SJSA1 (cell line): ENCODE results near the gene KRTAP25-1. TPM values are rescaled to one million over a fixed set of nuclear protein-coding genes. Genes with fewer than 3 reads are reported as not detected.

ENCODE experiments used
- DNase-seq, 2 experiments: peaks; one replicate each; pipeline ENCODE4 v3.0.0-alpha.2; 2015 to 2020; ENCODE audit warnings: low spot score in 2 of 2, low read depth in 1 of 2
- H3K27ac ChIP-seq: fragments of 250-450 bp; sonication (Bioruptor Pico); 2 replicates; pipeline ENCODE4 v1.5.1; 2020; ENCODE audit warnings: mild to moderate bottlenecking, moderate library complexity
- H3K27me3 ChIP-seq: fragments of 250-450 bp; sonication (Bioruptor Pico); replicated peaks from 2 replicates; pipeline ENCODE4 v1.5.1; 2020; ENCODE audit warnings: mild to moderate bottlenecking, moderate library complexity
- H3K36me3 ChIP-seq: fragments of 250-450 bp; sonication (Bioruptor Pico); 2 replicates; pipeline ENCODE4 v1.5.1; 2020; ENCODE audit warnings: mild to moderate bottlenecking
- H3K4me1 ChIP-seq: fragments of 250-450 bp; sonication (Bioruptor Pico); replicated peaks from 2 replicates; pipeline ENCODE4 v1.6.1; 2021; ENCODE audit warnings: mild to moderate bottlenecking
- H3K4me3 ChIP-seq: fragments of 250-450 bp; sonication (Bioruptor Pico); 2 replicates; pipeline ENCODE4 v1.5.1; 2020; ENCODE audit warnings: mild to moderate bottlenecking
- H3K9me3 ChIP-seq: fragments of 250-450 bp; sonication (Bioruptor Pico); replicated peaks from 2 replicates; pipeline ENCODE4 v1.5.1; 2020; ENCODE audit warnings: mild to moderate bottlenecking
- total RNA-seq: library from RNA; depleted of rRNA; stranded (reverse); fragments of >200 nt; shearing (Covaris generic); gene quantifications from 2 replicates; pipeline ENCODE4 v1.2.3, GENCODE V29; 2014; rRNA removed

The KRTAP25-1 gene
- not detected in 2 replicates for total RNA-seq

- Histone ChIP-seq H3K27me3 (0 out of 2 replicates have a peak, but pooled peaks cover 3% of the 10 kb centered on the region), H3K36me3 (no peaks in the 10 kb centered on the region), H3K9me3 (no peaks in the 10 kb centered on the region), H3K4me3 (no peak within 1 kb of the TSS), H3K4me1 (no peaks in the 10 kb centered on the region), H3K27ac (no peak within 1 kb of the TSS)
- no peak for DNase-seq
Observed at GRCh38 chr21:30289215-30289614, at the start of gene KRTAP25-1. Gene KRTAP25-1, minus strand, starts transcription at chr21:30289514. Its CDS starts 24 bp downstream, at chr21:30289490.

GRCh38 chr21:30338717-30339116 lies 49.4 kb upstream of the KRTAP25-1 start:
- H3K27me3 ChIP-seq = no peaks in the 10 kb centered on the region
- no peaks in the 10 kb centered on the region for H3K9me3 ChIP-seq
- H3K27ac ChIP-seq = no peak overlapping the region
- no peaks in the 10 kb centered on the region for H3K4me1 ChIP-seq
- no peak overlapping the region for H3K4me3 ChIP-seq
- DNase-seq = no peak
- no peaks in the 10 kb centered on the region for H3K36me3 ChIP-seq

GRCh38 chr21:30337772-30338171 lies 48.5 kb upstream of the KRTAP25-1 start:
- no peak for DNase-seq
- no peaks in the 10 kb centered on the region for H3K9me3 ChIP-seq

GRCh38 chr21:30337276-30337744 lies 48.0 kb upstream of the KRTAP25-1 start, which contains the start of gene KRTAP27-1:
Gene KRTAP27-1, minus strand, starts transcription at chr21:30337694. Its CDS starts 26 bp downstream, at chr21:30337668.
- H3K4me3 ChIP-seq = no peak within 1 kb of the TSS
- no peaks in the 10 kb centered on the region for H3K27me3 ChIP-seq
- no peaks in the 10 kb centered on the region for H3K9me3 ChIP-seq
- H3K4me1 ChIP-seq = no peaks in the 10 kb centered on the region
- no peaks in the 10 kb centered on the region for H3K36me3 ChIP-seq
- DNase-seq = no peak
- no peak within 1 kb of the TSS for H3K27ac ChIP-seq

More at GRCh38 chr21:30337772-30338171, 48.5 kb upstream of the KRTAP25-1 start:
- Histone ChIP-seq H3K4me3 (no peak overlapping the region), H3K36me3 (no peaks in the 10 kb centered on the region), H3K4me1 (no peaks in the 10 kb centered on the region), H3K27me3 (no peaks in the 10 kb centered on the region), H3K27ac (no peak overlapping the region)

- Histone ChIP-seq H3K27me3 (no peaks in the 10 kb centered on the region), H3K4me3 (no peak overlapping the region), H3K27ac (no peak overlapping the region), H3K36me3 (no peaks in the 10 kb centered on the region), H3K4me1 (no peaks in the 10 kb centered on the region), H3K9me3 (no peaks in the 10 kb centered on the region)
- DNase-seq = no peak
Observed at GRCh38 chr21:30336596-30336995, 47.3 kb upstream of the KRTAP25-1 start.

- Histone ChIP-seq H3K9me3 (no peaks in the 10 kb centered on the region), H3K36me3 (no peaks in the 10 kb centered on the region), H3K27ac (no peak overlapping the region), H3K27me3 (no peaks in the 10 kb centered on the region), H3K4me3 (no peak overlapping the region), H3K4me1 (no peaks in the 10 kb centered on the region)
- DNase-seq = no peak
Observed at GRCh38 chr21:30333736-30334135, 44.4 kb upstream of the KRTAP25-1 start.

- no peak overlapping the region for H3K4me3 ChIP-seq
- no peak for DNase-seq
- no peak overlapping the region for H3K27ac ChIP-seq
- no peaks in the 10 kb centered on the region for H3K4me1 ChIP-seq
- no peaks in the 10 kb centered on the region for H3K36me3 ChIP-seq
- H3K9me3 ChIP-seq = no peaks in the 10 kb centered on the region
- H3K27me3 ChIP-seq = no peaks in the 10 kb centered on the region
Observed at GRCh38 chr21:30332681-30333080, 43.4 kb upstream of the KRTAP25-1 start.

GRCh38 chr21:30329203-30329875 lies 40.0 kb upstream of the KRTAP25-1 start:
- no peak overlapping the region for H3K27ac ChIP-seq
- no peaks in the 10 kb centered on the region for H3K36me3 ChIP-seq
- no peaks in the 10 kb centered on the region for H3K9me3 ChIP-seq
- DNase-seq = no peak
- H3K4me3 ChIP-seq = no peak overlapping the region
- H3K4me1 ChIP-seq = no peaks in the 10 kb centered on the region
- no peaks in the 10 kb centered on the region for H3K27me3 ChIP-seq

- no peak overlapping the region for H3K27ac ChIP-seq
- H3K9me3 ChIP-seq = no peaks in the 10 kb centered on the region
- no peaks in the 10 kb centered on the region for H3K27me3 ChIP-seq
- no peak for DNase-seq
- no peaks in the 10 kb centered on the region for H3K4me1 ChIP-seq
- H3K36me3 ChIP-seq = no peaks in the 10 kb centered on the region
- H3K4me3 ChIP-seq = no peak overlapping the region
Observed at GRCh38 chr21:30326390-30326789, 37.1 kb upstream of the KRTAP25-1 start.

GRCh38 chr21:30320215-30320614 lies 30.9 kb upstream of the KRTAP25-1 start, which contains the start of gene KRTAP26-1:
Gene KRTAP26-1, minus strand, starts transcription at chr21:30320315. Its CDS starts 280 bp downstream, at chr21:30320035.
- no peak within 1 kb of the TSS for H3K4me3 ChIP-seq
- DNase-seq = no peak
- H3K4me1 ChIP-seq = no peaks in the 10 kb centered on the region
- no peaks in the 10 kb centered on the region for H3K36me3 ChIP-seq
- H3K27me3 ChIP-seq = 0 out of 2 replicates have a peak, but pooled peaks cover 6% of the 10 kb centered on the region
- H3K27ac ChIP-seq = no peak within 1 kb of the TSS
- H3K9me3 ChIP-seq = no peaks in the 10 kb centered on the region

- no peaks in the 10 kb centered on the region for H3K4me1 ChIP-seq
- H3K9me3 ChIP-seq = no peaks in the 10 kb centered on the region
- H3K4me3 ChIP-seq = no peak overlapping the region
- 0 out of 2 replicates have a peak, but pooled peaks cover 6% of the 10 kb centered on the region for H3K27me3 ChIP-seq
- no peak for DNase-seq
- H3K27ac ChIP-seq = no peak overlapping the region
- no peaks in the 10 kb centered on the region for H3K36me3 ChIP-seq
Observed at GRCh38 chr21:30315701-30316100, 26.4 kb upstream of the KRTAP25-1 start.

GRCh38 chr21:30306884-30307283 lies 17.6 kb upstream of the KRTAP25-1 start:
- Histone ChIP-seq H3K36me3 (no peaks in the 10 kb centered on the region), H3K4me1 (no peaks in the 10 kb centered on the region), H3K27ac (no peak overlapping the region), H3K27me3 (no peaks in the 10 kb centered on the region), H3K4me3 (no peak overlapping the region), H3K9me3 (no peaks in the 10 kb centered on the region)
- no peak for DNase-seq

- Histone ChIP-seq H3K36me3 (no peaks in the 10 kb centered on the region), H3K4me1 (no peaks in the 10 kb centered on the region), H3K9me3 (no peaks in the 10 kb centered on the region), H3K4me3 (no peak overlapping the region), H3K27ac (no peak overlapping the region), H3K27me3 (no peaks in the 10 kb centered on the region)
- no peak for DNase-seq
Observed at GRCh38 chr21:30305136-30305535, 15.8 kb upstream of the KRTAP25-1 start.

GRCh38 chr21:30282850-30283249 lies 6.5 kb downstream of the KRTAP25-1 start, which contains the start of gene KRTAP24-1:
Gene KRTAP24-1, minus strand, starts transcription at chr21:30282950. Its CDS starts 18 bp downstream, at chr21:30282932.
- no peak for DNase-seq
- Histone ChIP-seq H3K27me3 (no peaks in the 10 kb centered on the region), H3K4me1 (no peaks in the 10 kb centered on the region), H3K9me3 (no peaks in the 10 kb centered on the region), H3K27ac (no peak within 1 kb of the TSS), H3K4me3 (no peak within 1 kb of the TSS), H3K36me3 (no peaks in the 10 kb centered on the region)
